ENCODE measurements around the gene IL11RA.

DNA sequence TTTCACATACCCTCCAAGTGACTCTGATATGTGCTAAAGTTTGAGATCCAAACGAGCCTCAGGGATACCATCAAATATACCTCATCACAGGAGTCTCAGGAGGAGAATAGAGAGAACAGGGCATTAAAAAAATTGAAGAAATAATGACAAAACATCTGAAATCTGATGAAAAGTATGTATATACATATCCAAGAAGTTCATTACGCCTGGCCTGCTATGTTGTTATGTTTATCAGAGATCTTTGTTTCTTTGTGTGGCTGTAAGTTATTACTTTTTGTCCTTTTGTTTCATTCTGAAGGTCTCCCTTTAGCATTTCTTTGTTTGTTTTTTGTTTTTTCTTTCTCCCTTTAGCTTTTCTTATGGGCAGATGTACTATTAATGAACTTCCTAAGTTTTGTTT, 41.6 kb downstream of the IL11RA start:
- TF ChIP-seq, protein P1, sequence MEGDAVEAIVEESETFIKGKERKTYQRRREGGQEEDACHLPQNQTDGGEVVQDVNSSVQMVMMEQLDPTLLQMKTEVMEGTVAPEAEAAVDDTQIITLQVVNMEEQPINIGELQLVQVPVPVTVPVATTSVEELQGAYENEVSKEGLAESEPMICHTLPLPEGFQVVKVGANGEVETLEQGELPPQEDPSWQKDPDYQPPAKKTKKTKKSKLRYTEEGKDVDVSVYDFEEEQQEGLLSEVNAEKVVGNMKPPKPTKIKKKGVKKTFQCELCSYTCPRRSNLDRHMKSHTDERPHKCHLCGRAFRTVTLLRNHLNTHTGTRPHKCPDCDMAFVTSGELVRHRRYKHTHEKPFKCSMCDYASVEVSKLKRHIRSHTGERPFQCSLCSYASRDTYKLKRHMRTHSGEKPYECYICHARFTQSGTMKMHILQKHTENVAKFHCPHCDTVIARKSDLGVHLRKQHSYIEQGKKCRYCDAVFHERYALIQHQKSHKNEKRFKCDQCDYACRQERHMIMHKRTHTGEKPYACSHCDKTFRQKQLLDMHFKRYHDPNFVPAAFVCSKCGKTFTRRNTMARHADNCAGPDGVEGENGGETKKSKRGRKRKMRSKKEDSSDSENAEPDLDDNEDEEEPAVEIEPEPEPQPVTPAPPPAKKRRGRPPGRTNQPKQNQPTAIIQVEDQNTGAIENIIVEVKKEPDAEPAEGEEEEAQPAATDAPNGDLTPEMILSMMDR (IDR thresholded peaks at IDR 0.05; ENCODE audit: low read depth, low read length, poor library complexity, severe bottlenecking) = no peak
- no peak for TF ChIP-seq EZH2phosphoT487 (IDR thresholded peaks at IDR 0.05; ENCODE audit: borderline replicate concordance, low read length)

All from DOHH2 (cell line).